IMR-90 (cell line): ENCODE data around the gene TTC8. TPM values are rescaled to one million over a fixed set of nuclear protein-coding genes. Genes with fewer than 3 reads are reported as not detected.

Experiments
- ATAC-seq: fragments of 200-7000 bp; cut with Tn5 transposase; 2 replicates; pipeline ENCODE4 v1.9.1; 2020; ENCODE audit warnings: low read depth, mild to moderate bottlenecking, moderate library complexity
- BruUV-seq: library from RNA; stranded (reverse); fragments of 400-500 nt; replicated peaks from 2 replicates; lab custom pipeline; 2021; lab: Mats Ljungman, UMichigan
- CTCF ChIA-PET: fragments of 300-600 bp; formaldehyde crosslinking; extraction: SDS; loops from one replicate; lab custom pipeline; 2021; ENCODE audit warnings: antibody characterized with exemption; lab: Yijun Ruan, JAX
- POLR2A ChIA-PET: fragments of 300-600 bp; sonication (Branson Sonifier 250); formaldehyde crosslinking; loops from one replicate; lab custom pipeline; 2022; ENCODE audit warnings: antibody characterized with exemption; ENCODE audit not compliant: unreplicated experiment; lab: Charles Lee
- DNase-seq: peaks from one replicate; pipeline ENCODE4 v3.0.0; 2013
- H2AFZ ChIP-seq: replicated peaks from 2 replicates; pipeline ENCODE3; 2013; ENCODE audit warnings: low read length, mild to moderate bottlenecking; ENCODE audit not compliant: poor library complexity
- H2AK5ac ChIP-seq: 2 replicates; pipeline ENCODE4 v1.6.1; 2013; ENCODE audit warnings: low read depth, low read length, inconsistent platforms
- H2AK9ac ChIP-seq: replicated peaks from 2 replicates; pipeline ENCODE3; 2013; ENCODE audit warnings: mild to moderate bottlenecking, low read depth, low read length, moderate library complexity; ENCODE audit not compliant: poor library complexity
- H2BK120ac ChIP-seq: 2 replicates; pipeline ENCODE4 v1.6.1; 2013; ENCODE audit warnings: low read depth, low read length, inconsistent platforms
- H2BK15ac ChIP-seq: 3 replicates; pipeline ENCODE4 v1.6.1; 2013; ENCODE audit warnings: low read depth, low read length, inconsistent platforms
- H2BK20ac ChIP-seq: 2 replicates; pipeline ENCODE4 v1.6.1; 2013; ENCODE audit warnings: low read depth, mild to moderate bottlenecking, inconsistent platforms, low read length, moderate library complexity
- H2BK5ac ChIP-seq: 2 replicates; pipeline ENCODE4 v1.6.1; 2013; ENCODE audit warnings: mild to moderate bottlenecking, low read depth, low read length, inconsistent platforms; ENCODE audit not compliant: poor library complexity, severe bottlenecking
- H3K14ac ChIP-seq: replicated peaks from 2 replicates; pipeline ENCODE4 v1.6.1; 2013; ENCODE audit warnings: low read depth, low read length, inconsistent platforms
- H3K18ac ChIP-seq: 2 replicates; pipeline ENCODE4 v1.6.1; 2013; ENCODE audit warnings: low read depth, low read length, control low read depth
- H3K23ac ChIP-seq: 2 replicates; pipeline ENCODE4 v1.6.1; 2013; ENCODE audit warnings: low read depth, low read length, inconsistent platforms
- H3K27ac ChIP-seq: 2 replicates; pipeline ENCODE4 v1.5.1; 2013; ENCODE audit warnings: mild to moderate bottlenecking, control low read depth, low read length; ENCODE audit not compliant: insufficient read depth
- H3K27me3 ChIP-seq: 2 replicates; pipeline ENCODE4 v1.6.1; 2013; ENCODE audit warnings: low read length; ENCODE audit not compliant: control insufficient read depth, insufficient read depth
- H3K36me3 ChIP-seq: 2 replicates; pipeline ENCODE4 v1.6.1; 2013; ENCODE audit warnings: low read length, mixed read lengths; ENCODE audit not compliant: control insufficient read depth, insufficient read depth
- H3K4ac ChIP-seq: 2 replicates; pipeline ENCODE4 v1.6.1; 2013; ENCODE audit warnings: low read depth, low read length, inconsistent platforms
- H3K4me1 ChIP-seq: 2 replicates; pipeline ENCODE4 v1.6.1; 2013; ENCODE audit warnings: low read length, mixed read lengths; ENCODE audit not compliant: control insufficient read depth, insufficient read depth
- H3K4me2 ChIP-seq: 2 replicates; pipeline ENCODE4 v1.6.1; 2013; ENCODE audit warnings: low read depth, mild to moderate bottlenecking, control low read depth, low read length, moderate library complexity
- H3K4me3 ChIP-seq: 2 replicates; pipeline ENCODE4 v1.5.1; 2013; ENCODE audit warnings: low read depth, mild to moderate bottlenecking, control low read depth, low read length, moderate library complexity; ENCODE audit not compliant: insufficient read depth
- H3K56ac ChIP-seq: 2 replicates; pipeline ENCODE4 v1.6.1; 2013; ENCODE audit warnings: low read length, inconsistent platforms; ENCODE audit not compliant: insufficient read depth; ENCODE audit errors: extremely low read depth
- H3K79me1 ChIP-seq, 2 experiments: 2 replicates each; pipeline ENCODE4 v1.6.1; 2013; ENCODE audit warnings: low read length in 2 of 2, inconsistent platforms in 1 of 2, low read depth in 1 of 2
- H3K9ac ChIP-seq: 2 replicates; pipeline ENCODE4 v1.6.1; 2013; ENCODE audit warnings: low read depth, low read length, control low read depth
- H3K9me1 ChIP-seq: 2 replicates; pipeline ENCODE4 v1.6.1; 2013; ENCODE audit warnings: low read length, inconsistent platforms; ENCODE audit not compliant: insufficient read depth
- H3K9me3 ChIP-seq: 2 replicates; pipeline ENCODE4 v1.6.1; 2013; ENCODE audit warnings: low read length; ENCODE audit not compliant: control insufficient read depth, insufficient read depth
- H4K20me1 ChIP-seq: 2 replicates; pipeline ENCODE4 v1.6.1; 2013; ENCODE audit warnings: low read length, inconsistent platforms; ENCODE audit not compliant: insufficient read depth
- H4K5ac ChIP-seq: 2 replicates; pipeline ENCODE4 v1.6.1; 2013; ENCODE audit warnings: mild to moderate bottlenecking, low read depth, low read length, control low read depth
- H4K8ac ChIP-seq, 2 experiments: 2 replicates each; pipeline ENCODE4 v1.6.1; 2013; ENCODE audit warnings: low read depth in 2 of 2, low read length in 2 of 2, control low read depth in 1 of 2, inconsistent platforms in 1 of 2
- H4K91ac ChIP-seq: 2 replicates; pipeline ENCODE4 v1.6.1; 2013; ENCODE audit warnings: low read depth, low read length, inconsistent platforms; ENCODE audit not compliant: insufficient read depth
- BHLHE40 ChIP-seq: fragments of 150-350 bp; IDR thresholded peaks from 2 replicates; pipeline ENCODE4 v1.6.1; 2016; ENCODE audit warnings: mild to moderate bottlenecking, low read depth, low read length
- MAFK ChIP-seq: IDR thresholded peaks from 2 replicates; pipeline ENCODE4 v1.6.1; 2012; ENCODE audit warnings: low read depth, low read length, improper control_type of control experiment
- dilution Hi-C: fragments of 300-500 bp; cut with HindIII; formaldehyde crosslinking; loops from one replicate; pipeline ENCODE4 v1.14.3; 2018; ENCODE audit warnings: low sequenced_read_pairs; ENCODE audit not compliant: unreplicated experiment
- in situ Hi-C: fragments of 300-500 bp; cut with MboI; formaldehyde crosslinking; loops from 3 replicates; pipeline ENCODE4 v1.14.3; 2019; ENCODE audit warnings: low sequenced_read_pairs, inconsistent platforms, mixed read lengths
- intact Hi-C: fragments of 100-400 bp; cut with micrococcal nuclease; formaldehyde crosslinking; loops from 2 replicates; pipeline ENCODE4 v1.10.0; 2022
- polyA plus RNA-seq, 3 experiments: library from polyadenylated mRNA; depleted of rRNA; stranded (reverse); fragments of >200 nt; gene quantifications; 2 replicates each; pipeline ENCODE4 v1.2.3, GENCODE V29; 2012; ENCODE audit warnings: low replicate concordance in 1 of 3
- total RNA-seq: library from RNA; depleted of rRNA; stranded (reverse); fragments of >200 nt; gene quantifications from 2 replicates; pipeline ENCODE4 v1.2.3, GENCODE V29; 2012

TTC8 gene
- total and polyA plus RNA-seq, 2 of the 4 experiments (the other 2 are of a cell fraction) = 48.9 to 84.2 TPM

DNA sequence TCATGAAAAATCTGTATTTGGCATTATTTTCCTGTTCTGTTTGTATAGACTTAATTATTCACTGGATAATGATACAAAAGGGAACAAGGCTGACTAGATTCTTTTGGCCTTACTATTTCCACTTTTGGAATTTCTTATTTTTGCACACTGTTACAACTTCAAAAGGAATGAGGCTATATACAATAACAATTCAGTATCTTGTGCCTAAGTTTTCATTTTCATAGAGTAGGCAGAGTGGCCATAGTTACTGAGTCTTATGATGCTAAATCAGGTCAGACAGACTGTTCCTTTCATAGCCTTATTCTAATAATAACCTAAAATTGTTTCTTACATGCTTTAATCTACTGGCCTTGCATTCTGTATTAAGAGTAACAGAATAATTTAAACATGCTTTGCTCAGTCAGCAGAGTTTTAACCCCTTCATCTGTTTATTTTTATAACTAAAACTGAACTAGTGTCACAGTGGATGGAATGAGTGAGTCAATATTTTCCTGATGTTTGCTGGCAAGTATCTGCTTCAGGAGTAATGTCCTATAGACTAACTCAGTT, 10.5 kb downstream of the TTC8 start:
- dilution Hi-C loops = no loop called here
- Histone ChIP-seq H2BK5ac (peak overlapping the region; percentile 96), H3K56ac (no peak overlapping the region), H3K27ac (peak overlapping the region; percentile 44; the same call in 1 of the 2 replicates), H3K18ac (peak overlapping the region; percentile 76; the same call in 1 of the 2 replicates), H3K23ac (no peak overlapping the region), H3K14ac (no peak overlapping the region), H3K27me3 (no peaks in the 10 kb centered on the region), H3K4me1 (peaks cover 23% of the 10 kb centered on the region), H4K8ac (no peak overlapping the region), H4K20me1 (no peaks in the 10 kb centered on the region), H2AFZ (no peak overlapping the region), H3K4me2 (peak overlapping the region; percentile 50), H2AK5ac (no peak overlapping the region), H2AK9ac (no peak overlapping the region), H3K9ac (no peak overlapping the region), H3K4ac (no peak overlapping the region), H3K36me3 (0 out of 2 replicates have a peak, but pooled peaks cover 1% of the 10 kb centered on the region), H4K91ac (no peak overlapping the region), H2BK120ac (peak overlapping the region; percentile 36; the same call in 1 of the 2 replicates), H2BK15ac (no peak overlapping the region), H2BK20ac (peak overlapping the region; percentile 10; the same call in 1 of the 2 replicates), H3K9me1 (peaks cover 10% of the 10 kb centered on the region), H3K4me3 (no peak overlapping the region), H4K5ac (no peak overlapping the region), H3K79me1 (peaks cover 35 to 59% of the 10 kb centered on the region in 2 experiments), H3K9me3 (no peaks in the 10 kb centered on the region)
- in situ Hi-C loops = no loop called here
- ChIA-PET CTCF (no interaction called here), POLR2A (no interaction called here)
- ATAC-seq (peak; percentile 80), DNase-seq (peak; percentile 87)
- TF ChIP-seq MAFK (peak; percentile 86), BHLHE40 (no peak)
- no TSS peak for BruUV-seq
- intact Hi-C loops = loop anchor here (2.0 kb wide), 1 partner anchor 44 kb away; no protein-coding TSS in a partner anchor
